SK-N-MC (cell line): ENCODE measurements around the gene ST3GAL4.

Experiments used
- EZH2 ChIP-seq: fragments of 200-600 bp; sonication (generic); IDR thresholded peaks from one replicate; pipeline ENCODE4 v1.6.1; 2017; ENCODE audit warnings: antibody characterized with exemption
- FOXP2 ChIP-seq: optimal IDR thresholded peaks from 2 replicates; pipeline ENCODE3; 2011; ENCODE audit warnings: mild to moderate bottlenecking, moderate library complexity; ENCODE audit not compliant: insufficient read depth; ENCODE audit errors: extremely low read length, control extremely low read depth

GRCh38 chr11:126410649-126411048 is 55.2 kb downstream of the ST3GAL4 start:
- TF ChIP-seq EZH2 (no peak), FOXP2 (no peak)
